Measurements from ENCODE around the gene IRF6.

Gene IRF6

GRCh38 chr1:209769171-209769904, 36.6 kb downstream of the IRF6 start:
- no peak overlapping the region for H3K4me3 ChIP-seq (ENCODE audit: low read depth, low read length)
- peak; percentile 65 for DNase-seq (ENCODE audit: low read depth)

DNA sequence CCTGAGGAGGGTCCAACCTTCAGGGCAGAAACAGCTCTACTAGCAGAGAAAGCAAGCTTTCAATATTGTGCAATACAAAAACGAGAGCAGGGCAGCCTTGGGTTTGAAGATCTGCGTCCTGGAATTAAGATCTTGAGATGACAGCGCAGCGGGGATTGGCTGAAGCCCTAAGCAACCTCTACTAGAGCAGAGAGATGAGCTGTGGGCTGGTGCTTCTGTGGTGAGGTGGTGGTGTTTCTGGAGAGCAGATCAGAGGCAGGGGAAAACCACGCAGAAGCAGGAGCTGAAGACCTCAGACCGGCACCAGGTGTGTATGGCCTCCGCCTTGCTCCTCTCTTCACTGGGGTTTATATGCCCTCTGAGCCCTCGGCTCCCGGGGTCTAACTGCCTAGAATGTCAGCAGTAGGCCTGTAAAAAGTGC, 37.6 kb downstream of the IRF6 start:
- no peak for DNase-seq (ENCODE audit: low read depth)
- H3K4me3 ChIP-seq (ENCODE audit: low read depth, low read length): no peak overlapping the region

DNA sequence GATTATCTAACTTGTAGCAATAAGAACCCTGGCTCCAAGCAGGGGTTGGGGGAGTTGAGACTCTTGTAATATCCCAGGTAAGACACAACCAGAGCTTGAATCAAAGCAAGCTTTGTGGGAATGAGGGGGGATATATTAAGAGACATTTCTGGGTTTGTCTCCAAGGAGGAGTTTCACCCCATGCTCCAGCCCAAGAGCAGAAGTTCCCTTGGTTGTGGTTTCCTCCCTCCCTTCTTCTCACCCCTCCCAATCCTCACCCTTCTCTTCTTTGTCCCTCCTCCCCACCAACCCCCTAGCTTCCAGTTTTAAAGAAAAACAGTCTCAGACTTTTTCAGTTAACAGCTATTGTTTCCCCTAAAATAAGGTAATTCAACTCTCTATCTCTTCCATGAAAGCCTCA, 38.2 kb downstream of the IRF6 start:
- no peak overlapping the region for H3K4me3 ChIP-seq (ENCODE audit: low read depth, low read length)
- DNase-seq (ENCODE audit: low read depth): no peak

- H3K4me3 ChIP-seq (ENCODE audit: low read depth, low read length): no peak overlapping the region
Measured at GRCh38 chr1:209767096-209767495, 38.8 kb downstream of the IRF6 start.

DNA sequence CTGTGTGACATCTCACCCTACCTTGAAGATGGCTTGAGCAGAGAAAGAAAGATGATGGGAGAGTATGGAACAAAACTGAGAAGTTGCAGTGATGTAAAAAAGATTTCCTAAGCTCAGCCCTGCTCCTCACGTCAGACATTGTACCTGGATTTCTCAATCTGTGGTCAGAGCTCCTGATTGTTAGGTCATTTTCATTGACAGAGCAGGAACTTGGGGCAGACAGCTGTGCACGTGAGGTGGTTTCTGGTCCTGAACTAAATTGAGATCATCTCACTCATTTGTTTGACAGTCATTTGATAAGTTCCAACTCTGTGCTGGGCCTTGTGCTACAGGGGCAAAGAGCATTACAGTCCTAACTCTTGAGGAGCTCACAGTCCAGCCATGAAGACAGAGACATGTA, 39.9 kb downstream of the IRF6 start:
- no peak overlapping the region for H3K4me3 ChIP-seq (ENCODE audit: low read depth, low read length)
- no peak for DNase-seq (ENCODE audit: low read depth)

More at GRCh38 chr1:209767096-209767495, 38.8 kb downstream of the IRF6 start:
- DNase-seq (ENCODE audit: low read depth): no peak

DNA sequence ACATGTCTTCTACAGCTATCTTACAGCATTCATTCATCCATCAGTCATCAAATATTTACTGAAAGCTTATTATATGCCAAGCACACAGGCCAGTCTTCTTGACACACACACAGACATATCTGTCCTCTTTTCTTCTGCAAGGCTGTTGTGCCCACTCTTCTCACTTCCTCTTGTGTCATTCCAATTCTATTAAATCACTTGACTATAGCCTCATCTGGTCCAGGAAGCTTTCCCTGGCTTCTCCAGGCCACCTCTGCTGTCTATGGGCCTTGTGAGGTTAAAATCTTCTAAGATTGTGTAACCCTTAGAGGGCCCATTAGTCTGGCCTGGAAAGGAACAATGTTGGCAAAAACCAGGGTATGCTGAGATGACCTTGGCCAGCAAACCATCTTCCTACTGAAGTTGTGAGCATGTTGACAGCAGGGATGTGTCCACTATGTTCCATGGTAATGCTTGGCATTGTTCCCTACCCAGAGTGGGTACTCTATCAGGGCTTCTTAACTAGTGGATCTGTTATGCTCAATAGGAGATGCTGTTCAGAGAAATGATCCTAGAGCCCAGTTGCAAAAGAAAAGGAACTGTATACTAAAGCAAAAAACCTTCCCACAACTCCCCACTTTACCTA, 44.8 kb downstream of the IRF6 start:
- DNase-seq (ENCODE audit: low read depth): no peak
- H3K4me3 ChIP-seq (ENCODE audit: low read depth, low read length): no peak overlapping the region

GRCh38 chr1:209759829-209760359, 46.0 kb downstream of the IRF6 start:
- H3K4me3 ChIP-seq (ENCODE audit: low read depth, low read length): no peak overlapping the region
- no peak for DNase-seq (ENCODE audit: low read depth)

- DNase-seq (ENCODE audit: low read depth): no peak
- no peak overlapping the region for H3K4me3 ChIP-seq (ENCODE audit: low read depth, low read length)
Measured at GRCh38 chr1:209758400-209758799, 47.5 kb downstream of the IRF6 start.

GRCh38 chr1:209756615-209757445, 49.1 kb downstream of the IRF6 start:
- H3K4me3 ChIP-seq (ENCODE audit: low read depth, low read length): no peak overlapping the region
- no peak for DNase-seq (ENCODE audit: low read depth)

DNA sequence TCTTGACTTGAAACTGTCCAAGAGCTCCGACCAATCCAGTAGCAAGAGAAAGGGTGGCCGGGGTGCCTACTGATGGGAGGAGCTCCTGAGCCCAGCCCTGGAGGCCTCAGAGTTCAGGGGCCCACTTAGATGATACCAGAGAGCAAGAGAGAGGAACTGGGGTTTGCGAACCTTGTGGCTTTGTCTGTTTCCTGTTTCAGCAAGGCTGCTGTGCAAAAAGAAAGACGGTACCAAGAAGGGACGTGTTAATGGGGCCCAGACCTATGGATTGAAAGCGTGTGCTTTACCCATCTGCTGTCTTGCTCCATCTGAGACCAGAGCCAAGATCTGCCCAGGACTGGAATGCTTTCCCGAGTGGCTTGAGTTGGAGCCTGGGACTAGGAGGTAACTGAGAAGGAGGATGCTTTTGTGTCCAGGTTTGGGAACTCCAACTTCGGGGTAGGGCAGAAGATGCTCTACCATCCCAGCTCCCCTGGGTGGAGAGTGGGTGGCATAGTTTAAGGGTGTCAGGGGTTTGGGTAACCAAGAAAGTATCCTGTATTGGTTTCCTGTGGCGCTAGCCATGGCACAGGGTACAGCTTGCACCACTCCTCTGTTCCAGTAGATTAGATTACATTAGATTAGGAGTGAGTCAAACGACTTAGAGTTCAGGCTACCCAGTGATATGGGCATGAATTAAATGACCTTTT, 49.9 kb downstream of the IRF6 start, which contains the start of gene TRAF3IP3:
Gene TRAF3IP3, plus strand, starts transcription at position 128 of the 689 bp plus-strand sequence. CDS start 3,987 bp downstream, outside the sequence.
- no peak for DNase-seq (ENCODE audit: low read depth)

GRCh38 chr1:209755256-209755655, 50.7 kb downstream of the IRF6 start:
- no peak for DNase-seq (ENCODE audit: low read depth)
- H3K4me3 ChIP-seq (ENCODE audit: low read depth, low read length): no peak overlapping the region

More for the DNA sequence above, 49.9 kb downstream of the IRF6 start, which contains the start of gene TRAF3IP3:
- no peak within 1 kb of the TSS for H3K4me3 ChIP-seq (ENCODE audit: low read depth, low read length)

DNA sequence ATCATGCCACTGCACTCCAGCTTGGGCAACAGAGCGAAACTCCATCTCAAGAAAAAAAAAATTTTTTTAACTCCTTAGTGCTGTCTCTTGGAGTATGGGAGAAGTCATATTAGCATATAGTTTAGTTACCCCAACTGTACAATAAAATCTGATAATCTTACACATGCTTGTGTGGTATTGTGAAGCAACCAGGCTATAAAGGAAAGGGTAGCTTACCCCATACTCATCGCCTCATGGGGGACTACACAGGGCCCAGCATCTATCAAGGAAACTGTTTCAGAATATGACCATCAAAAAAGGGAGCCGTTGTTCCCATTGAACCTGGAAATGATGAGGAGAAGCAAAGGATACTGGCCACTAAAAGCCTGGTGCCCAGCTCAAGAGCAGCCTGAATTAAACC, 53.1 kb downstream of the IRF6 start:
- no peak for DNase-seq (ENCODE audit: low read depth)
- H3K4me3 ChIP-seq (ENCODE audit: low read depth, low read length): no peak overlapping the region

GRCh38 chr1:209751627-209752231, 54.2 kb downstream of the IRF6 start:
- H3K4me3 ChIP-seq (ENCODE audit: low read depth, low read length): no peak overlapping the region
- DNase-seq (ENCODE audit: low read depth): no peak

DNA sequence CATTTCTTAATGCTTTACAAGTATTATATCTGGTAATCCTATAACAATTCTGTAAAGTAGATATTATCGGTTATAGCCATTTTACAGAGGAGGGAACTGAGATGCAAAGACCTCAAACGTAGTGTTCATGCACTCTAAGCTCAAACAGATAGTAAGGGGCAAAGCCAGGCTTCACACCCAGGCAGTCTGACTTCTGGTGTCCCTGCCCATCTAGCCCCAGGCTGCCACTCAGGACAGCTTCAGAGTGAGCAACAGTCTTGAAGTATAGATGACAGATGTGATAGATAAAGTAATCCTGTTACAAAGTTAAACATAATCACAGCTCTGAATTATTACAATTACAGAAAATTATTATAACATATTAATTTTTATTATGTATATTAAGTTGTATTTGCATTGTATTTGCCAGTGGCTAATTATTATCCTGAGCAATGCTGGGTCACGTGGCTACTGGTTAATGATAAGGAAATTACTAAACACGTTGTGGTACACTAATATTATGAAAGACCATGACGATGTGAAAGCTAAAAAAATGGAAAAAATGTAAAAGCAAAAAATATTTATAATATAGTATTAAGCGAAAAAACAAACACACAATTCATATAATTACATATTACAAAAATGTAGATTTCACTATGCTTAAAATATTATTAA, 56.1 kb downstream of the IRF6 start:
- no peak overlapping the region for H3K4me3 ChIP-seq (ENCODE audit: low read depth, low read length)
- DNase-seq (ENCODE audit: low read depth): no peak

GRCh38 chr1:209749205-209749604, 56.7 kb downstream of the IRF6 start:
- H3K4me3 ChIP-seq (ENCODE audit: low read depth, low read length): no peak overlapping the region
- no peak for DNase-seq (ENCODE audit: low read depth)

DNA sequence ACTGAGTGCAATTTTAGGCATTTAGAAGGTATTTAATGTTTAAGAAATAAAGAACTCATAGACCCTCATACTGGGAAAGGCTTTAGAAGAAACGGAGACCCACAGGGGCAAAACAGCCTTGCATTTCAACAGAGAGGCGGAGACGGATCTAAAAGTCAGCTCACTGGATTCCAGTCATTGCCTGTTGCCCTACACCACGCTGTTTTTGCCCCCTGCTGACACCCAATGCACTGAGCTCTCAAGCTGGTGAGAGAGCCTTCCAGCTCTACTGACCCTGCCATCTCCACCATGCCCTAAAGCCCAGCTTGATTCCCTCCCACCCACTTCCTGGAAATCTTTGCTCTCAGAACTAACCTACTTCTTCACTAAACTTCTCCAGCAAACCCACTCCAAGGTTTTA, 57.3 kb downstream of the IRF6 start:
- no peak for DNase-seq (ENCODE audit: low read depth)
- H3K4me3 ChIP-seq (ENCODE audit: low read depth, low read length): no peak overlapping the region

DNA sequence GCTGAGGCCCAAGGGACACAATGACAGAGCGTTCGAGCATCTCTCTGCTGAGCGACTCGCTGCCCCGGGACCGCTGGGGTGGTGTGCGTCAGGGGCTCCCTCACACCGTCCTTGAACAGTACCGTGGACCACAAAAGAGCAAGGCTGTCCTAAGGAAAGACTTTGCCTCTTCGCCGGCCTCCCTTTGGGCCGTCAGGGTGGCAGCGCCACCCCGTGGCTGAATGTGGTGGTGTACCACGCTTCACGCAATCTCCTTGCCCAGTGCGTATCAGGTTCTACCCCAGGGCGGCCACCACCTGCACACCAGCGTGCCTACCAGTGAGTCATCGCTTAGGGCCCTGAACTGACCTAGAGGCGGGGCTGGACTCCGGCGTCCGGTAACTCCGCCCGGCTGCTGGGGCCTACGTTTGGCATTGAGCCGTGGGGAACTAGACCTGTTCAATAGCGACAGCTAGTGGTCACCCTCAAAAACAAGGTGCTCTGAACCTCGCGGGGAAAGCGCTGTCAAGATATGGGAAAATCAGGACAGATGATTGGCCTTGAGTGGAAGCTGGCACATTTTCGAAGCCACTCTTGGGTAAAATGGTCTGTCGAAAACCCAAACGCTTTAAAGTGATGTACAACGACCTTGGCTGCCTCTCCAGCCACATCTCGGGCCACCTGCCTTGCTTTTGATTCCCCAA, 58.2 kb downstream of the IRF6 start:
- peak overlapping the region; percentile 14 for H3K4me3 ChIP-seq (ENCODE audit: low read depth, low read length)
- DNase-seq (ENCODE audit: low read depth): peak; percentile 79
